Vagina (tissue), 2 donors: Measurements from ENCODE around the gene TSN. TPM values are rescaled to one million over a fixed set of nuclear protein-coding genes. Genes with fewer than 3 reads are reported as not detected.

Experiments
- DNase-seq, 2 donors: peaks; one replicate each; pipeline ENCODE4 v3.0.0-alpha.2; 2017; ENCODE audit errors: extremely low spot score in 2 of 2
- H3K27ac ChIP-seq: fragments of 200-600 bp; sonication (generic); one replicate; pipeline ENCODE4 v1.5.1; 2019
- H3K27me3 ChIP-seq: fragments of 200-600 bp; sonication (generic); one replicate; pipeline ENCODE4 v1.5.1; 2019
- H3K36me3 ChIP-seq, 2 donors: fragments of 200-600 bp; sonication (generic); one replicate each; pipeline ENCODE4 v1.5.1; 2017 to 2019
- H3K4me1 ChIP-seq: fragments of 200-600 bp; sonication (generic); one replicate; pipeline ENCODE4 v1.5.1; 2019
- H3K4me3 ChIP-seq, 2 donors: fragments of 200-600 bp; sonication (generic); 1 replicate in 1 of 2; 2 replicates in 1 of 2; pipeline ENCODE4 v1.5.1; 2016 to 2019
- H3K9me3 ChIP-seq: fragments of 200-600 bp; sonication (generic); one replicate; pipeline ENCODE4 v1.5.1; 2019
- POLR2A ChIP-seq, 2 donors: fragments of 450-650 bp; IDR thresholded peaks; one replicate each; pipeline ENCODE4 v1.6.1; 2017; ENCODE audit warnings: antibody characterized with exemption in 2 of 2, mild to moderate bottlenecking in 2 of 2, moderate library complexity in 2 of 2
- POLR2AphosphoS5 ChIP-seq, 2 donors: sonication (generic); formaldehyde crosslinking; IDR thresholded peaks; one replicate each; pipeline ENCODE4 v1.9.0; 2017; ENCODE audit warnings: antibody characterized with exemption in 2 of 2, mild to moderate bottlenecking in 2 of 2, low read depth in 1 of 2; ENCODE audit not compliant: insufficient read depth in 1 of 2
- intact Hi-C: fragments of 100-400 bp; cut with DNase I; formaldehyde crosslinking; loops from one replicate; pipeline ENCODE4 v1.15.1; 2023
- total RNA-seq: library from RNA; depleted of rRNA; stranded (reverse); fragments of >200 nt; gene quantifications from one replicate; pipeline ENCODE4 v1.2.3, GENCODE V29; 2016
- TF ChIP-seq, protein P1 (sequence below), 3 experiments: fragments of 450-650 bp in 2 of 3; fragments of 200-600 bp in 1 of 3; sonication (generic) in 1 of 3; IDR thresholded peaks; one replicate each; pipeline ENCODE4 v1.5.1; 2017 to 2019; ENCODE audit warnings: antibody characterized with exemption in 3 of 3, mild to moderate bottlenecking in 2 of 3, moderate library complexity in 2 of 3

The TSN gene
- total RNA-seq, 1 donor from 2014 or later, result 35.4 TPM

- DNase-seq, result no peak
- no peaks in the 10 kb centered on the region for H3K9me3 ChIP-seq
- H3K27me3 ChIP-seq, result no peaks in the 10 kb centered on the region
- no peaks in the 10 kb centered on the region for H3K4me1 ChIP-seq
- no peak overlapping the region for H3K27ac ChIP-seq
- TF ChIP-seq POLR2AphosphoS5 (IDR thresholded peaks at IDR 0.05; ENCODE audit: insufficient read depth in 1 of 2, low read depth in 1 of 2) (no peak), POLR2A (IDR thresholded peaks at IDR 0.05) (no peak)
- TF ChIP-seq, protein P1, sequence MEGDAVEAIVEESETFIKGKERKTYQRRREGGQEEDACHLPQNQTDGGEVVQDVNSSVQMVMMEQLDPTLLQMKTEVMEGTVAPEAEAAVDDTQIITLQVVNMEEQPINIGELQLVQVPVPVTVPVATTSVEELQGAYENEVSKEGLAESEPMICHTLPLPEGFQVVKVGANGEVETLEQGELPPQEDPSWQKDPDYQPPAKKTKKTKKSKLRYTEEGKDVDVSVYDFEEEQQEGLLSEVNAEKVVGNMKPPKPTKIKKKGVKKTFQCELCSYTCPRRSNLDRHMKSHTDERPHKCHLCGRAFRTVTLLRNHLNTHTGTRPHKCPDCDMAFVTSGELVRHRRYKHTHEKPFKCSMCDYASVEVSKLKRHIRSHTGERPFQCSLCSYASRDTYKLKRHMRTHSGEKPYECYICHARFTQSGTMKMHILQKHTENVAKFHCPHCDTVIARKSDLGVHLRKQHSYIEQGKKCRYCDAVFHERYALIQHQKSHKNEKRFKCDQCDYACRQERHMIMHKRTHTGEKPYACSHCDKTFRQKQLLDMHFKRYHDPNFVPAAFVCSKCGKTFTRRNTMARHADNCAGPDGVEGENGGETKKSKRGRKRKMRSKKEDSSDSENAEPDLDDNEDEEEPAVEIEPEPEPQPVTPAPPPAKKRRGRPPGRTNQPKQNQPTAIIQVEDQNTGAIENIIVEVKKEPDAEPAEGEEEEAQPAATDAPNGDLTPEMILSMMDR (IDR thresholded peaks at IDR 0.05), result no peak
- H3K36me3 ChIP-seq, result no peaks in the 10 kb centered on the region
- intact Hi-C loops, result no loop called here
- no peak overlapping the region for H3K4me3 ChIP-seq
Observed at GRCh38 chr2:121790276-121790956, 35.0 kb downstream of the TSN start.

DNA sequence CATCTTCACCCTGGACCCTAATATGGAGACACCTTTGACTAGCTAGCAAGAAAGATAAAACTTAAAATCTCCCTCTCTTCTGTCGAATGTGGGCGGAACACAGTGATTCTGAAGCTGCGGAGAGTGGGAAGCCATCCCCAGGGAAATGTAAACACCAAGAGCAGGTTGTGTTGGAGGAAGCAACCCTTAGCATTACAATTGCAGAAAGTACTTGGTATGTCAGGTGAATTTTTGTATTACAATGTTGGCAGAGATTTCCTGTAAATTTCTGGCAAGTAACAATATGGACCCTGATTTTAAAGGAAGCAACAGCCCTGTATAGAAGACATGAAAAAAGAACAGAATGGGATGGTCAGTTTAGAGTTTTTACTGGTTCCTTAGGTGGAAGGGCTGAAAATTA is 35.8 kb downstream of the TSN start:
- no peaks in the 10 kb centered on the region for H3K9me3 ChIP-seq
- no peak for DNase-seq
- TF ChIP-seq, protein P1 (IDR thresholded peaks at IDR 0.05), result no peak
- TF ChIP-seq POLR2A (IDR thresholded peaks at IDR 0.05), result no peak
- no peak for TF ChIP-seq POLR2AphosphoS5 (IDR thresholded peaks at IDR 0.05; ENCODE audit: insufficient read depth in 1 of 2, low read depth in 1 of 2)
- intact Hi-C loops, result no loop called here
- H3K27ac ChIP-seq, result no peak overlapping the region
- no peaks in the 10 kb centered on the region for H3K4me1 ChIP-seq
- H3K36me3 ChIP-seq, result no peaks in the 10 kb centered on the region
- no peak overlapping the region for H3K4me3 ChIP-seq
- H3K27me3 ChIP-seq, result no peaks in the 10 kb centered on the region

GRCh38 chr2:121791801-121792221 is 36.4 kb downstream of the TSN start:
- Histone ChIP-seq H3K4me1 (no peaks in the 10 kb centered on the region), H3K27me3 (no peaks in the 10 kb centered on the region), H3K36me3 (no peaks in the 10 kb centered on the region), H3K27ac (no peak overlapping the region), H3K9me3 (no peaks in the 10 kb centered on the region), H3K4me3 (no peak overlapping the region)
- TF ChIP-seq POLR2AphosphoS5 (IDR thresholded peaks at IDR 0.05; ENCODE audit: insufficient read depth in 1 of 2, low read depth in 1 of 2) (no peak), POLR2A (IDR thresholded peaks at IDR 0.05) (no peak)
- TF ChIP-seq, protein P1 (IDR thresholded peaks at IDR 0.05), result no peak
- intact Hi-C loops, result no loop called here
- no peak for DNase-seq

DNA sequence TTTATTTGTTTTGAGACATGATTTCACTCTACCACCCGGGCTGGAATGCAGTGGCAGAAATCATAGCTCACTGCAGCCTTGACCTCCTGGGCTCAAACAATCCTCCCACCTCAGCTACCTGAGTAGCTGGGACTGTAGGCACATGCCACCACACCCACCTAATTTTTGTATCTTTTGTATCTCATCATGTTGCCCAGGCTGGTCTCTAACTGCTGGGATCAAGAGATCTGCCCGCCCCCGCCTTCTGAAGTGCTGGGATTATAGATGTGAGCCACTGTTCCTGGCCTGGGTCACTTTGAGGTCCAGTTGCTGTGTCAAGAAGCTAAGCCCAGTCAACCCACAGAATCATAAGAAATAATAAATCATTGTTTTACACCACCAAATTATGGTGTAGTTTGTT is 38.4 kb downstream of the TSN start:
- intact Hi-C loops, result no loop called here

DNA sequence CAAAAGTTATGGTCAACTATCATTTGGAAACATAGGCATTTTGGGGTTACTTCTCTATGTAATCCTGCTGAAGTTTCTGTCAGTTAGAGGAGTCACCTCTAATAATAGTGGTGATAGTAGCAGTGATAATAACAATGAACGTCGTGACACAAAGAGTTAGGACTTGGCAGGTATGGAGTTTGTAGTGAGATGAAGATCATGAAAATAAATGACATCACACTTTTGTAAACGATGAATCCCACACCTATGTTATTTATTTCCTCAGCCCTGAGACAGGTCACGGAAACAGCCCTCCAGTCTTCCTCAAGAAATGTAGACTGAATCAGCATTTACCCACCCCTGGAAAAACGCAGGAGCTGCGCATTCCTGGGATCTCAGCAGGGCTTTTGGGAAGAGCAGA is 38.8 kb downstream of the TSN start:
- no peaks in the 10 kb centered on the region for H3K27me3 ChIP-seq
- TF ChIP-seq POLR2A (IDR thresholded peaks at IDR 0.05) (no peak), POLR2AphosphoS5 (IDR thresholded peaks at IDR 0.05; ENCODE audit: insufficient read depth in 1 of 2, low read depth in 1 of 2) (no peak)
- TF ChIP-seq, protein P1 (IDR thresholded peaks at IDR 0.05), result no peak
- H3K4me3 ChIP-seq, result no peak overlapping the region
- H3K27ac ChIP-seq, result no peak overlapping the region
- no peak for DNase-seq
- no peaks in the 10 kb centered on the region for H3K9me3 ChIP-seq
- H3K36me3 ChIP-seq, result no peaks in the 10 kb centered on the region
- intact Hi-C loops, result no loop called here
- no peaks in the 10 kb centered on the region for H3K4me1 ChIP-seq

More for the DNA sequence above, 38.4 kb downstream of the TSN start:
- no peak for DNase-seq
- Histone ChIP-seq H3K36me3 (no peaks in the 10 kb centered on the region), H3K4me3 (no peak overlapping the region), H3K27ac (no peak overlapping the region), H3K9me3 (no peaks in the 10 kb centered on the region), H3K27me3 (no peaks in the 10 kb centered on the region), H3K4me1 (no peaks in the 10 kb centered on the region)
- TF ChIP-seq POLR2A (IDR thresholded peaks at IDR 0.05) (no peak), POLR2AphosphoS5 (IDR thresholded peaks at IDR 0.05; ENCODE audit: insufficient read depth in 1 of 2, low read depth in 1 of 2) (no peak)
- TF ChIP-seq, protein P1 (IDR thresholded peaks at IDR 0.05), result no peak
